Endothelial cell (in vitro differentiated cells): ENCODE results near the gene TSNAX. TPM values are rescaled to one million over a fixed set of nuclear protein-coding genes. Genes with fewer than 3 reads are reported as not detected.

Experiments
- DNase-seq: peaks from one replicate; pipeline ENCODE4 v3.0.0; 2021; ENCODE audit warnings: low spot score
- H3K27ac Mint-ChIP-seq: one replicate; pipeline ENCODE4 v1.8.0; 2021; ENCODE audit warnings: mixed read lengths, inconsistent platforms; ENCODE audit not compliant: unreplicated experiment
- H3K27me3 Mint-ChIP-seq: one replicate; pipeline ENCODE4 v1.8.0; 2021; ENCODE audit warnings: mild to moderate bottlenecking, moderate library complexity, mixed read lengths, inconsistent platforms; ENCODE audit not compliant: unreplicated experiment
- H3K36me3 Mint-ChIP-seq: one replicate; pipeline ENCODE4 v1.8.0; 2021; ENCODE audit warnings: mild to moderate bottlenecking, low read depth, mixed read lengths, inconsistent platforms; ENCODE audit not compliant: unreplicated experiment
- H3K4me1 Mint-ChIP-seq: one replicate; pipeline ENCODE4 v1.8.0; 2021; ENCODE audit warnings: mild to moderate bottlenecking, mixed read lengths, inconsistent platforms; ENCODE audit not compliant: unreplicated experiment
- H3K4me3 Mint-ChIP-seq: one replicate; pipeline ENCODE4 v1.8.0; 2021; ENCODE audit warnings: mild to moderate bottlenecking, mixed read lengths, inconsistent platforms; ENCODE audit not compliant: unreplicated experiment
- H3K9me3 Mint-ChIP-seq: one replicate; pipeline ENCODE4 v1.8.0; 2021; ENCODE audit warnings: mixed read lengths, inconsistent platforms; ENCODE audit not compliant: unreplicated experiment
- total RNA-seq: library from RNA; stranded (reverse); fragmentation: NEBNext Ultra II Directional; extraction: Animal tissue kit (Norgen Biotek cat#: 25700); gene quantifications from one replicate; pipeline ENCODE4 v1.2.1, GENCODE V29; 2021; ENCODE audit not compliant: unreplicated experiment
- TF ChIP-seq, protein P1 (sequence below): fragments of 200-600 bp; sonication (generic); IDR thresholded peaks from one replicate; pipeline ENCODE4 v1.5.0; 2021; ENCODE audit warnings: antibody characterized with exemption; ENCODE audit not compliant: unreplicated experiment

Gene TSNAX
- total RNA-seq, 1 donor from 2014 or later, result 35.4 TPM

DNA sequence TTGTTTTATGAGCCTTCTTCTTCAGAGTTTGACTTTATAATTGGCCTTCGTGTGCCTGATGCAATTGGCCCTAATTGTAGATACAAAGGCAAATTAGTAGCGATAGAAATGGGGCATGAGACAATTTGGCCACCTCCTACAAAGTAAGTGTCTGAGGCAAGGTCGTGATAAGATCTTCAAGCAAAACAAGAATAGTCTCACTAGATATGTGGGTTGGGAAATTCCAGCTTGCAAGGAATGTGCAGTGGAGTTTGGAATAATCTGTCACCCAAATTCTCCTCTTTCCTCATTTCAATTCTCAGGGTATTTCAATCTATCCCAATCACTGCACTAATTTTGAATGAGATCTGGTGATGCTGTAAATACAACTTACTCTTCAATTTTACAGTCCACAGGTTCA, 11.4 kb upstream of the TSNAX start:
- Mint-ChIP-seq H3K4me1 (peaks cover 12% of the 10 kb centered on the region), H3K27me3 (no peaks in the 10 kb centered on the region), H3K27ac (no peak overlapping the region), H3K4me3 (no peak overlapping the region), H3K36me3 (no peaks in the 10 kb centered on the region), H3K9me3 (no peaks in the 10 kb centered on the region)
- DNase-seq, result no peak
- TF ChIP-seq, protein P1, sequence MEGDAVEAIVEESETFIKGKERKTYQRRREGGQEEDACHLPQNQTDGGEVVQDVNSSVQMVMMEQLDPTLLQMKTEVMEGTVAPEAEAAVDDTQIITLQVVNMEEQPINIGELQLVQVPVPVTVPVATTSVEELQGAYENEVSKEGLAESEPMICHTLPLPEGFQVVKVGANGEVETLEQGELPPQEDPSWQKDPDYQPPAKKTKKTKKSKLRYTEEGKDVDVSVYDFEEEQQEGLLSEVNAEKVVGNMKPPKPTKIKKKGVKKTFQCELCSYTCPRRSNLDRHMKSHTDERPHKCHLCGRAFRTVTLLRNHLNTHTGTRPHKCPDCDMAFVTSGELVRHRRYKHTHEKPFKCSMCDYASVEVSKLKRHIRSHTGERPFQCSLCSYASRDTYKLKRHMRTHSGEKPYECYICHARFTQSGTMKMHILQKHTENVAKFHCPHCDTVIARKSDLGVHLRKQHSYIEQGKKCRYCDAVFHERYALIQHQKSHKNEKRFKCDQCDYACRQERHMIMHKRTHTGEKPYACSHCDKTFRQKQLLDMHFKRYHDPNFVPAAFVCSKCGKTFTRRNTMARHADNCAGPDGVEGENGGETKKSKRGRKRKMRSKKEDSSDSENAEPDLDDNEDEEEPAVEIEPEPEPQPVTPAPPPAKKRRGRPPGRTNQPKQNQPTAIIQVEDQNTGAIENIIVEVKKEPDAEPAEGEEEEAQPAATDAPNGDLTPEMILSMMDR, result no peak

GRCh38 chr1:231518485-231519034, 9.9 kb upstream of the TSNAX start:
- Mint-ChIP-seq H3K4me3 (no peak overlapping the region), H3K27me3 (no peaks in the 10 kb centered on the region), H3K27ac (no peak overlapping the region), H3K9me3 (no peaks in the 10 kb centered on the region), H3K36me3 (no peaks in the 10 kb centered on the region), H3K4me1 (peaks cover 12% of the 10 kb centered on the region)
- TF ChIP-seq, protein P1, result no peak
- no peak for DNase-seq

- no peak for DNase-seq
- H3K9me3 Mint-ChIP-seq, result no peaks in the 10 kb centered on the region
- no peak overlapping the region for H3K4me3 Mint-ChIP-seq
- H3K27me3 Mint-ChIP-seq, result no peaks in the 10 kb centered on the region
- TF ChIP-seq, protein P1, result no peak
- no peaks in the 10 kb centered on the region for H3K36me3 Mint-ChIP-seq
- H3K27ac Mint-ChIP-seq, result no peak overlapping the region
- H3K4me1 Mint-ChIP-seq, result peaks cover 12% of the 10 kb centered on the region
These were observed 9.3 kb upstream of the TSNAX start for GRCh38 chr1:231519166-231519565.

GRCh38 chr1:231522038-231522437, 6.4 kb upstream of the TSNAX start:
- Mint-ChIP-seq H3K4me3 (no peak overlapping the region), H3K27ac (no peak overlapping the region), H3K4me1 (peaks cover 3% of the 10 kb centered on the region), H3K9me3 (no peaks in the 10 kb centered on the region), H3K27me3 (no peaks in the 10 kb centered on the region), H3K36me3 (no peaks in the 10 kb centered on the region)
- DNase-seq, result no peak
- TF ChIP-seq, protein P1, result no peak

GRCh38 chr1:231522931-231523642, 5.4 kb upstream of the TSNAX start:
- no peaks in the 10 kb centered on the region for H3K9me3 Mint-ChIP-seq
- H3K4me3 Mint-ChIP-seq, result no peak overlapping the region
- no peaks in the 10 kb centered on the region for H3K27me3 Mint-ChIP-seq
- TF ChIP-seq, protein P1, result no peak
- H3K27ac Mint-ChIP-seq, result no peak overlapping the region
- peaks cover 6% of the 10 kb centered on the region for H3K4me1 Mint-ChIP-seq
- peaks cover 3% of the 10 kb centered on the region for H3K36me3 Mint-ChIP-seq
- no peak for DNase-seq
